A673 (cell line): ENCODE results near the gene LCA5L. TPM values are rescaled to one million over a fixed set of nuclear protein-coding genes. Genes with fewer than 3 reads are reported as not detected.

Source experiments
- BruUV-seq: library from RNA; stranded (reverse); fragments of 400-500 nt; replicated peaks from 2 replicates; lab custom pipeline; 2021; lab: Mats Ljungman, UMichigan
- CTCF ChIA-PET: fragments of 300-600 bp; sonication (Branson Sonifier 250); formaldehyde crosslinking; loops from one replicate; lab custom pipeline; 2022; ENCODE audit warnings: antibody characterized with exemption; lab: Charles Lee
- POLR2A ChIA-PET: fragments of 300-600 bp; sonication (Branson Sonifier 250); formaldehyde crosslinking; loops from one replicate; lab custom pipeline; 2022; ENCODE audit warnings: antibody characterized with exemption; ENCODE audit not compliant: low non-redundant PET; lab: Charles Lee
- DNase-seq: peaks from one replicate; pipeline ENCODE4 v3.0.0-alpha.2; 2015; ENCODE audit warnings: low spot score
- H3K27ac ChIP-seq: fragments of 200-600 bp; sonication (generic); 2 replicates; pipeline ENCODE4 v1.5.1; 2016; ENCODE audit warnings: mixed run types, low read depth, mild to moderate bottlenecking, mixed read lengths, antibody characterized with exemption, low read length; ENCODE audit not compliant: poor library complexity, severe bottlenecking
- H3K27me3 ChIP-seq: fragments of 200-600 bp; sonication (generic); replicated peaks from 2 replicates; pipeline ENCODE4 v1.6.1; 2017; ENCODE audit warnings: mixed run types, low read depth, mild to moderate bottlenecking, mixed read lengths, antibody characterized with exemption, low read length; ENCODE audit not compliant: insufficient read depth, poor library complexity
- H3K36me3 ChIP-seq: fragments of 200-600 bp; sonication (generic); 2 replicates; pipeline ENCODE4 v1.6.1; 2016; ENCODE audit warnings: mixed run types, mild to moderate bottlenecking, mixed read lengths, antibody characterized with exemption, low read length; ENCODE audit not compliant: insufficient read depth, poor library complexity, severe bottlenecking
- H3K4me1 ChIP-seq: fragments of 200-600 bp; sonication (generic); 2 replicates; pipeline ENCODE4 v1.6.1; 2017; ENCODE audit warnings: mixed run types, mild to moderate bottlenecking, mixed read lengths, antibody characterized with exemption, low read length; ENCODE audit not compliant: insufficient read depth, poor library complexity, severe bottlenecking
- H3K4me3 ChIP-seq: fragments of 200-600 bp; sonication (generic); 2 replicates; pipeline ENCODE4 v1.5.1; 2016; ENCODE audit warnings: low read depth, mixed run types, mild to moderate bottlenecking, mixed read lengths, low read length; ENCODE audit not compliant: poor library complexity, severe bottlenecking
- H3K9me3 ChIP-seq: fragments of 200-600 bp; sonication (generic); 2 replicates; pipeline ENCODE4 v1.6.1; 2016; ENCODE audit warnings: mixed run types, low read depth, mild to moderate bottlenecking, mixed read lengths, antibody characterized with exemption, low read length; ENCODE audit not compliant: poor library complexity, severe bottlenecking
- CTCF ChIP-seq: fragments of 300-800, 200-600 bp; sonication (generic); conservative IDR thresholded peaks from 2 replicates; pipeline ENCODE4 v1.5.1; 2017; ENCODE audit warnings: low read depth, mild to moderate bottlenecking, antibody characterized with exemption, low read length, moderate library complexity, mixed read lengths
- EZH2 ChIP-seq: fragments of 200-600 bp; sonication (generic); IDR thresholded peaks from 2 replicates; pipeline ENCODE4 v1.6.1; 2017; ENCODE audit warnings: borderline replicate concordance, low read depth, mild to moderate bottlenecking, mixed read lengths, antibody characterized with exemption, low read length; ENCODE audit not compliant: poor library complexity, severe bottlenecking
- intact Hi-C: fragments of 100-400 bp; cut with micrococcal nuclease; formaldehyde crosslinking; loops from one replicate; pipeline ENCODE4 v1.10.0; 2022; ENCODE audit not compliant: unreplicated experiment
- total RNA-seq: library from RNA; stranded (reverse); gene quantifications from 2 replicates; pipeline ENCODE4 v1.2.3, GENCODE V29; 2021

LCA5L gene
- total RNA-seq, 1 experiment from 2014 or later: 0.69 TPM

GRCh38 chr21:39474611-39475010 lies 29.0 kb upstream of the LCA5L start:
- intact Hi-C loops: no loop called here
- Histone ChIP-seq H3K4me1 (no peaks in the 10 kb centered on the region), H3K36me3 (no peaks in the 10 kb centered on the region), H3K9me3 (no peaks in the 10 kb centered on the region), H3K27me3 (no peaks in the 10 kb centered on the region), H3K4me3 (no peak overlapping the region), H3K27ac (no peak overlapping the region)
- BruUV-seq: no TSS peak
- ChIA-PET POLR2A (no interaction called here), CTCF (no interaction called here)
- DNase-seq: no peak
- TF ChIP-seq EZH2: no peak
- no peak for TF ChIP-seq CTCF

- CTCF ChIA-PET: no interaction called here
- BruUV-seq: no TSS peak
- DNase-seq: no peak
- no peaks in the 10 kb centered on the region for H3K36me3 ChIP-seq
- H3K4me3 ChIP-seq: no peak overlapping the region
- no peak for TF ChIP-seq EZH2
- TF ChIP-seq CTCF: no peak
- no peaks in the 10 kb centered on the region for H3K9me3 ChIP-seq
- no peak overlapping the region for H3K27ac ChIP-seq
- no peaks in the 10 kb centered on the region for H3K4me1 ChIP-seq
- no peaks in the 10 kb centered on the region for H3K27me3 ChIP-seq
- intact Hi-C loops: no loop called here
- POLR2A ChIA-PET: no interaction called here
These were observed 27.2 kb upstream of the LCA5L start for GRCh38 chr21:39472786-39473185.

- Histone ChIP-seq H3K4me1 (no peaks in the 10 kb centered on the region), H3K9me3 (no peaks in the 10 kb centered on the region), H3K27me3 (no peaks in the 10 kb centered on the region), H3K4me3 (no peak overlapping the region), H3K27ac (no peak overlapping the region), H3K36me3 (no peaks in the 10 kb centered on the region)
- CTCF ChIA-PET: interaction anchor here (0.6 kb wide), 1 partner anchor 23 kb away, joined by 3 read pairs; no protein-coding TSS in a partner anchor
- BruUV-seq: no TSS peak
- intact Hi-C loops: no loop called here
- no peak for DNase-seq
- POLR2A ChIA-PET: no interaction called here
- TF ChIP-seq CTCF (no peak), EZH2 (no peak)
These were observed 26.0 kb upstream of the LCA5L start for GRCh38 chr21:39471598-39471997.
